COR-L47 (cell line): Measurements from ENCODE around the gene PPFIBP2.

Experiments used
- DNase-seq: peaks from one replicate; lab custom pipeline; 2025; lab: John Stamatoyannopoulos, UW

Gene PPFIBP2

GRCh38 chr11:7552666-7553065, 38.9 kb downstream of the PPFIBP2 start:
- no peak for DNase-seq

- no peak for DNase-seq
These were observed 41.4 kb downstream of the PPFIBP2 start for GRCh38 chr11:7555052-7555699.

GRCh38 chr11:7558046-7558445, 44.2 kb downstream of the PPFIBP2 start:
- no peak for DNase-seq

- DNase-seq, result no peak
These were observed 45.8 kb downstream of the PPFIBP2 start for GRCh38 chr11:7559398-7560283.

GRCh38 chr11:7561562-7561961, 47.8 kb downstream of the PPFIBP2 start:
- no peak for DNase-seq

GRCh38 chr11:7563281-7563680, 49.5 kb downstream of the PPFIBP2 start:
- DNase-seq, result no peak

- DNase-seq, result no peak
These were observed 51.0 kb downstream of the PPFIBP2 start for GRCh38 chr11:7564803-7565202.

- no peak for DNase-seq
These were observed 53.5 kb downstream of the PPFIBP2 start for GRCh38 chr11:7567311-7567710.

GRCh38 chr11:7569044-7569443, 55.2 kb downstream of the PPFIBP2 start:
- DNase-seq, result no peak

- no peak for DNase-seq
These were observed 56.4 kb downstream of the PPFIBP2 start for GRCh38 chr11:7570241-7570640.

- no peak for DNase-seq
These were observed 57.2 kb downstream of the PPFIBP2 start for GRCh38 chr11:7570938-7571521.

- peak; percentile 26 for DNase-seq
These were observed 57.8 kb downstream of the PPFIBP2 start for GRCh38 chr11:7571640-7572000.

GRCh38 chr11:7572001-7572712, 58.4 kb downstream of the PPFIBP2 start:
- DNase-seq, result no peak

GRCh38 chr11:7573193-7573557, 59.4 kb downstream of the PPFIBP2 start:
- no peak for DNase-seq

GRCh38 chr11:7573558-7574296, 59.9 kb downstream of the PPFIBP2 start:
- no peak for DNase-seq

- DNase-seq, result no peak
These were observed 60.8 kb downstream of the PPFIBP2 start for GRCh38 chr11:7574491-7575130.

GRCh38 chr11:7575841-7576725, 62.3 kb downstream of the PPFIBP2 start:
- DNase-seq, result no peak

- DNase-seq, result no peak
These were observed 63.0 kb downstream of the PPFIBP2 start for GRCh38 chr11:7576726-7577290.

- DNase-seq, result no peak
These were observed 63.7 kb downstream of the PPFIBP2 start for GRCh38 chr11:7577291-7578190.
